ENCODE data around the gene CCN5.

Gene CCN5

DNA sequence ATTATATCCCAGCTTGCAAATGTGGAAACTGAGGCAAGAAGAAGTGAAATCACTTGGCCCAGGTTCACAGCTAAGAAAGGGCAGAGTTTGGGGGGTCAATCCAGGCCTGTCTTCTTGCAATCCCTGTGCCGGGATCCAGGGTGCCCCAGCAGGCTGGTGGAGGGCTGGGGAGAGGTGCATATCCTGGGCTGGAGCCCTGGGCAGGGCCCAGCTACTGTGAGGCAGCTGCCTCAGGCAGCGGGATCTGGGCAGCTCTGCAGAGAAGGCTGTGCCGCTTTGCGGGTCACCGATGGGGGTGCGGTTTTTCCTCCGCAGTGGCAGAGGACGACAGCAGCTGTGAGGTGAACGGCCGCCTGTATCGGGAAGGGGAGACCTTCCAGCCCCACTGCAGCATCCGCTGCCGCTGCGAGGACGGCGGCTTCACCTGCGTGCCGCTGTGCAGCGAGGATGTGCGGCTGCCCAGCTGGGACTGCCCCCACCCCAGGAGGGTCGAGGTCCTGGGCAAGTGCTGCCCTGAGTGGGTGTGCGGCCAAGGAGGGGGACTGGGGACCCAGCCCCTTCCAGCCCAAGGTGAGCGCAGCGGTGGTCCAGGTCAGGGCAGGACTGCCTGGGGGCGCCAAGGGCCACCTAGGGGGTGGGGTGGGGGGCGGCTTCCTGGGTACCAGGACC is 9.4 kb downstream of the CCN5 start:
- TF ChIP-seq CTCF (IDR thresholded peaks at IDR 0.05; ENCODE audit: insufficient read depth, low read length) (no peak), REST (IDR thresholded peaks at IDR 0.05; ENCODE audit: insufficient replicate concordance, low read depth) (no peak), SPI1 (IDR thresholded peaks at IDR 0.05; ENCODE audit: borderline replicate concordance, low read depth) (no peak), POLR2AphosphoS5 (IDR thresholded peaks at IDR 0.05; ENCODE audit: low read depth) (no peak), GABPA (IDR thresholded peaks at IDR 0.05; ENCODE audit: low read depth) (no peak)
- H3K27me3 ChIP-seq (ENCODE audit: insufficient read depth, poor library complexity, severe bottlenecking) = no peaks in the 10 kb centered on the region
- no peak for DNase-seq (ENCODE audit: low read depth in 1 of 2, low spot score in 1 of 2)
- no peak overlapping the region for H3K4me3 ChIP-seq (replicated peaks; ENCODE audit: insufficient read depth, low read length)
- no peak overlapping the region for H3K27ac ChIP-seq (replicated peaks)

DNA sequence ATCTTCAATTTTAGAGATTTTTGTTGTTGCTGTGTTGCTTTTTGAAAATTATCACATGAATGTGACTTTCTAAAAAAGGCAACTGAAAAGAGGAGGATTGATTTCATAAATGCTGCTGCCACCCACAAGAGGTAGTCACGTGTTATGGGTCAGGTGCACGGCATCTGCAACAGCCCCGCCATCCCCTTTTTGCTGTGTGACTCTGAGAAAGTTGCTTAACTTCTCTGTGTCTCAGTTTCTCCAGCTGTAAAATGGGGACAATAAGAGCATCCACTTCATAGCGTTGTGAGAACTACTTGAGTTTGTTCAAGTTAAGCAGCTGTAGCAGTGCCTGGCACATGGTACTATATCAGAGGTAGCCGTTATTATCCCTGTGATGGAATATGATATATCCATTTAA is 10.7 kb downstream of the CCN5 start:
- Histone ChIP-seq H3K4me3 (replicated peaks; ENCODE audit: insufficient read depth, low read length) (no peak overlapping the region), H3K27me3 (ENCODE audit: insufficient read depth, poor library complexity, severe bottlenecking) (no peaks in the 10 kb centered on the region), H3K27ac (replicated peaks) (no peak overlapping the region)
- TF ChIP-seq POLR2AphosphoS5 (IDR thresholded peaks at IDR 0.05; ENCODE audit: low read depth) (no peak), SPI1 (IDR thresholded peaks at IDR 0.05; ENCODE audit: borderline replicate concordance, low read depth) (no peak), GABPA (IDR thresholded peaks at IDR 0.05; ENCODE audit: low read depth) (no peak), REST (IDR thresholded peaks at IDR 0.05; ENCODE audit: insufficient replicate concordance, low read depth) (no peak), CTCF (IDR thresholded peaks at IDR 0.05; ENCODE audit: insufficient read depth, low read length) (no peak)
- DNase-seq (ENCODE audit: low read depth in 1 of 2, low spot score in 1 of 2) = no peak

DNA sequence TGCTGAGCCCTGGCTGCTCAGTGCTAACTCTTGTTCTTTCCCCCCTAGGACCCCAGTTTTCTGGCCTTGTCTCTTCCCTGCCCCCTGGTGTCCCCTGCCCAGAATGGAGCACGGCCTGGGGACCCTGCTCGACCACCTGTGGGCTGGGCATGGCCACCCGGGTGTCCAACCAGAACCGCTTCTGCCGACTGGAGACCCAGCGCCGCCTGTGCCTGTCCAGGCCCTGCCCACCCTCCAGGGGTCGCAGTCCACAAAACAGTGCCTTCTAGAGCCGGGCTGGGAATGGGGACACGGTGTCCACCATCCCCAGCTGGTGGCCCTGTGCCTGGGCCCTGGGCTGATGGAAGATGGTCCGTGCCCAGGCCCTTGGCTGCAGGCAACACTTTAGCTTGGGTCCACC is 11.9 kb downstream of the CCN5 start:
- Histone ChIP-seq H3K4me3 (replicated peaks; ENCODE audit: insufficient read depth, low read length) (no peak overlapping the region), H3K27me3 (ENCODE audit: insufficient read depth, poor library complexity, severe bottlenecking) (no peaks in the 10 kb centered on the region), H3K27ac (replicated peaks) (no peak overlapping the region)
- TF ChIP-seq REST (IDR thresholded peaks at IDR 0.05; ENCODE audit: insufficient replicate concordance, low read depth) (no peak), SPI1 (IDR thresholded peaks at IDR 0.05; ENCODE audit: borderline replicate concordance, low read depth) (no peak), GABPA (IDR thresholded peaks at IDR 0.05; ENCODE audit: low read depth) (no peak), POLR2AphosphoS5 (IDR thresholded peaks at IDR 0.05; ENCODE audit: low read depth) (no peak), CTCF (IDR thresholded peaks at IDR 0.05; ENCODE audit: insufficient read depth, low read length) (no peak)
- DNase-seq (ENCODE audit: low read depth in 1 of 2, low spot score in 1 of 2) = no peak

All from HL-60 (cell line).